Activated CD8-positive, alpha-beta memory T cell treated with anti-CD3 and anti-CD28 coated beads, Interleukin-2, amount 10 ng/mL, durations not matched to agents 7 days and 5 days (primary cell): ENCODE results near the gene KAT7. TPM values are rescaled to one million over a fixed set of nuclear protein-coding genes. Genes with fewer than 3 reads are reported as not detected.

Experiments
- ATAC-seq: fragments of 150-1000 bp; cut with Tn5 transposase; one replicate; pipeline ENCODE4 v1.10.0; 2021; ENCODE audit warnings: moderate library complexity
- CTCF ChIA-PET: fragments of 350-600 bp; sonication (Branson Sonifier 250); formaldehyde crosslinking; loops from one replicate; lab custom pipeline; 2021; ENCODE audit warnings: antibody characterized with exemption; lab: Charles Lee
- DNase-seq: peaks from one replicate; pipeline ENCODE4 v3.0.0-alpha.2; 2020
- H3K27ac Mint-ChIP-seq: one replicate; pipeline ENCODE4 v1.8.0; 2021; ENCODE audit warnings: mild to moderate bottlenecking, mixed read lengths
- H3K27me3 Mint-ChIP-seq: one replicate; pipeline ENCODE4 v1.8.0; 2021; ENCODE audit warnings: mixed read lengths
- H3K36me3 Mint-ChIP-seq: one replicate; pipeline ENCODE4 v1.8.0; 2021; ENCODE audit warnings: mild to moderate bottlenecking, mixed read lengths
- H3K4me1 Mint-ChIP-seq: one replicate; pipeline ENCODE4 v1.8.0; 2021; ENCODE audit warnings: mixed read lengths
- H3K4me3 Mint-ChIP-seq: one replicate; pipeline ENCODE4 v1.8.0; 2021; ENCODE audit warnings: mild to moderate bottlenecking, moderate library complexity, mixed read lengths
- H3K9me3 Mint-ChIP-seq: one replicate; pipeline ENCODE4 v1.8.0; 2022; ENCODE audit warnings: low read depth, mixed read lengths
- total RNA-seq, 2 experiments: library from RNA; stranded (reverse); gene quantifications; one replicate each; pipeline ENCODE4 v1.2.3, GENCODE V29; 2021

The KAT7 gene
- total RNA-seq, 2 experiments from 2014 or later: 76.9 to 80.6 TPM

DNA sequence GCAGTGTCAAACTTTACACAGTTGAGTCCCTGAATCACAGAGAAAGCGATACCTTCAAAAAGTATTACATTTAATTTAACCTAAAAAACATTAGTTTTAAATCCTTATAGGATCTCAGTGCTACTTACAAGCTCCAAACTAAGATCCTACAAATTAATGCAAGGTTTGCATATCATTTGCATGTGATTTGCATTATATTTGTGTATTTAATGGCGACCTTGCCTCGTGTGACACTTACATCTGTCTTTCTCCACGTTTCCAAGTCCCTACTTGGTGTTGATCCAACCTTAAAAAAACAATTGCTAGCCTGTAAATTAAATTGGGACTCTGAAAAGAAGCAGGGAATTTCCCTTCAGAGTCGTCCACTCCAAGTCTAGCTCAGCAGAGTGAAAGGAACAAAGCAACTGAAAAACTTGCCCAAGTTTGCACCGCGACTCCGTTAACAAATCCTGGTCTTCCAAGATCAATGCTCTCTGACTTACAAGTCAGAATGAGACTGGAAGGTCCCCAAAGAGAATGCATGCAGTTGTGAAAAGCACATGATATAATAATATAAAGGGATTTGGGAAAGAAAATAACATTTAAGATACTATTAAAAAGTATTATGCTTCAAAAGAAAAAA is 23.8 kb upstream of the KAT7 start:
- ATAC-seq (no peak), DNase-seq (no peak)
- H3K9me3 Mint-ChIP-seq: no peaks in the 10 kb centered on the region
- peak overlapping the region; percentile 94 for H3K4me3 Mint-ChIP-seq
- H3K27me3 Mint-ChIP-seq: peaks cover 26% of the 10 kb centered on the region
- peaks cover 40% of the 10 kb centered on the region for H3K4me1 Mint-ChIP-seq
- CTCF ChIA-PET: interaction anchor here (0.7 to 4.7 kb wide), 13 partner anchors 9 to 209 kb away, joined by 3 to 42 read pairs (median 7); partner anchors contain the start of gene SLC35B1
- peaks cover 5% of the 10 kb centered on the region for H3K36me3 Mint-ChIP-seq
- peak overlapping the region; percentile 71 for H3K27ac Mint-ChIP-seq

DNA sequence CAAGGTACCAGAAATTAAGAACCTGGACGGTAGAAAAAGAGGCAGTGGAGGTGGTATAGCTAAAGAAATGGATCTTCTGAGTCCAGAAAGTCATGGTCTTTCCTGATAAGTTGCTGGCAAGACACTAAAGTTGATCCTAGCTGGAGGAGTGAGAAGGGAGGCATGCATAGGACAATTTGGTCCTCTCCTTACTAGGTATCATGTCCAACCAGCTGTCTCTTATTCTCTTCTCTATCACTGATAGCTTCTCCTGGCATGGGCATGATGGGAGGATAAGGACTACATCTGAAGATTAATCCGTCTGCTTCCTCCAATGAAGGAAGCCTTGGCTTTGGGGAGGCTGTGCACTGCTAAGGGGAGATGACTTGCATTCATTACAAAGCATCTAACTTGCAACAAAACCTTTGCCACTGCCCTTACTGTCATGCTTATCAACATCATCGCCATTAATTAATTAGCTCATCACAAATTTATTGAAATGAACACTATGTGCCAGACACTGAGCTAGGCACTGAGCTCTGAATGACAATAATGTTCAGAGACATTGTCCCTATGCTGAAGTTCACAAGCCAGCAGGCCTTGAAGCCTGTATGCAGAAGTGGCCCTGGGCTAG is 21.5 kb upstream of the KAT7 start:
- CTCF ChIA-PET: no interaction called here
- ATAC-seq: no peak
- Mint-ChIP-seq H3K4me3 (no peak overlapping the region), H3K27me3 (peaks cover 26% of the 10 kb centered on the region), H3K27ac (no peak overlapping the region), H3K36me3 (peaks cover 1% of the 10 kb centered on the region), H3K9me3 (no peaks in the 10 kb centered on the region), H3K4me1 (peaks cover 18% of the 10 kb centered on the region)
- no peak for DNase-seq

DNA sequence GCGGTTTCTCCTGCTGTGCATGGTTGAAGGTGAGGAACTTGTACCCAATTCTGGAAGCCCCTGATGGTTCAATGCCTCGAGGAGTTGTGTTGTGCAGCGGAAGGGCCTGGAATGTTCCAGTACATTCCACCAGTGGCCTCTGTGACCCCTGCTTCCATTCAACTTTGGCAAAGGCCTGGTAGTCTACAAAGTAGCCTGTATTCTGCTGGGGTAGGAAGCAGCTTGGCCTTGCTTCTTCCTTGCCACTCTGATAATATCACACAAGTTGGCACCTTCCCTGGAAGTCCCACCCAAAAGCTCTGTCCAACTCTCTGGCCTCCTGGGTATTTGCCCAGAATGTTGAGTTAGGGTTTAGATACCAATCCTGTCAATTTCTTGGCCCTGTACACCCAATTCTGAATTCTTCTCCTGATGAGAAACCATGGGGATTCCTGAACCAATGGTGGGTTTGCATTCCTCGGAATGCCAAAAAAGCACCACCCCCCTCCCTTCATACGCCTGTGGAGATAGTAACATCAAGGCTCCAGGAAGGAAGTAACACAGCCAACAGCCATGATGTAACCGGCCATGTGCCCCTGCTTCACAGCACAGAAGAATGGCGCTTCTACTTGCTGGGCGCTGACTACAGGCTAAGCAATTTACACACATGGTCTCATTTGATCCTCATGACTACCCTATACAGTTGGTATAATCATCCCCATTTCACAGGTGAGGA is 12.8 kb upstream of the KAT7 start:
- no peaks in the 10 kb centered on the region for H3K27me3 Mint-ChIP-seq
- CTCF ChIA-PET: interaction anchor here (0.6 to 1.5 kb wide), 4 partner anchors 14 to 221 kb away, joined by 3 to 6 read pairs (median 3); no protein-coding TSS in a partner anchor
- DNase-seq: no peak
- H3K36me3 Mint-ChIP-seq: no peaks in the 10 kb centered on the region
- H3K9me3 Mint-ChIP-seq: no peaks in the 10 kb centered on the region
- ATAC-seq: no peak
- H3K4me3 Mint-ChIP-seq: no peak overlapping the region
- H3K4me1 Mint-ChIP-seq: peaks cover 15% of the 10 kb centered on the region
- H3K27ac Mint-ChIP-seq: no peak overlapping the region

DNA sequence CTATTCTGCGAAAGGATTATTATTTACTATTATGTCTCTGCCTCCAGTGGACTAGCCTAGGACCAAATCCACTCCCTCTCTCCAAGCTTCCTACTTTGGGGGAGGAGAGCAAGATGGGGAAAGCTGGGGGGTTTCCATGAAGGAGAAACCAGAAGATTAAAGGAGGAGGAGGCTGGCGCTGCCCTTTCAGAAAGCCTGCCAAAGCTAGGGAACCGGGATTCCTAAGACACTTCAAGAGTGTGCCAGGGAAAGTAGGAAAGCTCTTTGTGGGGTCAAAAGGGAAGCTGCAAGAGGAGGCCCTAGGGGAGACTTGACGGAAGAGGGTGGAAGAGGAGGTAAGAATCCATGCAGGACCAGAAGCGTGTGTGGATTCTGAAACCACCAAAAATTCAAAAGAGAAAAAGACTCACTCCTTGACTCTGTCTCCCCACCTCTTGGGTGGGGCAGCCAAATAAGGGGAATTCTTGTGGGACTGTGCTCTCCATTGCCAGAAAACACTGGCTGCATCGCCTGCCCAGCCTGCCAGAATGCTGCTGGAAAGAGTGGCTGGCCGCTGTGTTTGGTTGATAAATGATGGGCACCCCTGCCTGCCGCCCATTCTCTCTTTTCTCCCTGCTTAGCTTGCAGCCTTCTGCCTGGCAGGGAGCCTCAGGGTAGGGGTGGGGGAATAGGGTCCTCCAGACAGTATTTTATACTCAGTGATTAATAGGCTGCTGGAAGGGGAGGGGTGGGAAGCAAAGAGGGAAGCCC is 11.8 kb upstream of the KAT7 start:
- H3K27me3 Mint-ChIP-seq: no peaks in the 10 kb centered on the region
- no peak for DNase-seq
- no peaks in the 10 kb centered on the region for H3K36me3 Mint-ChIP-seq
- no peak for ATAC-seq
- peaks cover 23% of the 10 kb centered on the region for H3K4me1 Mint-ChIP-seq
- CTCF ChIA-PET: interaction anchor here (0.6 to 1.5 kb wide), 8 partner anchors 11 to 220 kb away, joined by 3 to 6 read pairs (median 3); no protein-coding TSS in a partner anchor
- H3K9me3 Mint-ChIP-seq: no peaks in the 10 kb centered on the region
- H3K27ac Mint-ChIP-seq: no peak overlapping the region
- no peak overlapping the region for H3K4me3 Mint-ChIP-seq

DNA sequence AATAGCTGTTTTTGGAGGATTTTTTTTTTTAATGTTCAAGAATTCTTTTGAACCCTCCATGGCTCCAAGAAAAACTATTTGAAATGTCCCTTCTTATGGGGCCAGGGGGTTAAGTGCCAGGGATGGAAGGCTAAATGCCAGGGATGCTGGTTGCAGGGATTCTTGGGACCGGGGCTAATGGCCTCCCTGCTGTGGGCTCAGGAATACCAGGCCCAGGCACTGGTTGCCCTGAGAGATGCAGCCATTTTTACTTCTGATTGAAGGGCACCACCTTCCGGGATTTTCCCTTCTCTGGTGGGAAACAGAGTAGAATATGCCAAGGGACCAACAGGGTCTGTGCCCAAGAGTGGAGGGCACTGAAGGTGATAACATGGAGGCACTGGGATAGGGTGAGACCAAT is 10.9 kb upstream of the KAT7 start:
- H3K27ac Mint-ChIP-seq: no peak overlapping the region
- CTCF ChIA-PET: interaction anchor here (0.7 to 1.3 kb wide), 4 partner anchors 10 to 74 kb away, joined by 3 to 5 read pairs (median 4); no protein-coding TSS in a partner anchor
- H3K36me3 Mint-ChIP-seq: no peaks in the 10 kb centered on the region
- no peak overlapping the region for H3K4me3 Mint-ChIP-seq
- no peaks in the 10 kb centered on the region for H3K9me3 Mint-ChIP-seq
- peaks cover 23% of the 10 kb centered on the region for H3K4me1 Mint-ChIP-seq
- no peak for DNase-seq
- H3K27me3 Mint-ChIP-seq: no peaks in the 10 kb centered on the region
- ATAC-seq: no peak

DNA sequence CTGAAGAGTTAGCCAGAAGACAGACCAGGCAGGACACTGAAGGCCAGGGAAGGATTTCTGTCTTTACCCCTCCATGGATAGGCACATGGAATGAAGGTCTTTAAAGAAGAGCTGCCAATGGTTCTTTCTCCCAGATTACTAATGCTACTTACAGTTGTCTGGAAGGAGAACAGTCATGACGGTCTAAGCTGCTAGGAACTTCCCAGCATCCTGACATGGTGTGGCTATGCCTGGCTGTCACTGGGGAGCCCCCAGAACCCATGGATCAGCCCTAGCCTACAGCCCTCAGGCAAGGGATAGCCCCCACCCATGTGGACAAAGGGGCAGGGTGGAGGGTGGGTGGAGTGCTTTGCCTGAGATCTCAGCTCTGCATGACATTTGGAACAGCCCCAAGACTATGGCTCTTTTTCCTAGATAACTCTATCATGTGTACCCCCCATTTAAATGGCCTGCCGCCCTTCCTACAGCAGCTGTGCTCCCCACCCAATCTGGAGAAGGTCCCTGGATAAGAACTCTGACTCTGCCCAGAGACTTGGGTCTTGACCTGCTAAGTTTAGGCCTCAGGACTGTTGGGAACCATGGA is 9.2 kb upstream of the KAT7 start:
- ATAC-seq (no peak), DNase-seq (no peak)
- no peaks in the 10 kb centered on the region for H3K36me3 Mint-ChIP-seq
- no peaks in the 10 kb centered on the region for H3K27me3 Mint-ChIP-seq
- no peak overlapping the region for H3K4me3 Mint-ChIP-seq
- no peaks in the 10 kb centered on the region for H3K9me3 Mint-ChIP-seq
- CTCF ChIA-PET: interaction anchor here (1.0 to 1.5 kb wide), 5 partner anchors 9 to 75 kb away, joined by 3 to 11 read pairs (median 4); partner anchors contain the start of gene KAT7
- peaks cover 23% of the 10 kb centered on the region for H3K4me1 Mint-ChIP-seq
- no peak overlapping the region for H3K27ac Mint-ChIP-seq

DNA sequence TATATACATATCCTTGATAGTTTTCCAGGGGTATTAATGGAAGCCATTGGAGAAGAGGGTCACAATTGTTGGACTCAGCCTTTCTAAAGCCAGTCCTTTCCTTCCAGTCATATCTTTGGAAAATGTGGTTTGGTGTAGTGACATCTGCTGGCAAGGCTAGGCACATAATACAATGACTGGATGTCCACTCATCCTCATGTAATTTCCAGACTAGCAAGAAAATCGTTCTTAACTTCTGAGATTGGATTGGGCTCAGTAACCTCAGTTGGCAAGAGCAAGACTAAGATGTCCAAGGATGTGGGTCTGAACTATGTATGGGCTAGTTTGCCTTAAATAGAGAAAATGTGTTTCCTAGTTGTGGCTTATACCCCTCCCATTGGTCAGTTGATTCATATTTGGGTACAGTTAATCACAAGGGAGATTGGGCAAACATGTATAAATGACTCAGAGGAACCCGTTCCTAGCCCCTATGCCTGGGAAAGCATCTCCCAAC is 8.7 kb upstream of the KAT7 start:
- ATAC-seq: peak; percentile 63
- peaks cover 23% of the 10 kb centered on the region for H3K4me1 Mint-ChIP-seq
- CTCF ChIA-PET: interaction anchor here (1.0 to 1.5 kb wide), 5 partner anchors 8 to 76 kb away, joined by 3 to 11 read pairs (median 4); partner anchors contain the start of gene KAT7
- no peaks in the 10 kb centered on the region for H3K9me3 Mint-ChIP-seq
- H3K27ac Mint-ChIP-seq: no peak overlapping the region
- no peak overlapping the region for H3K4me3 Mint-ChIP-seq
- no peaks in the 10 kb centered on the region for H3K36me3 Mint-ChIP-seq
- peak; percentile 55 for DNase-seq
- H3K27me3 Mint-ChIP-seq: no peaks in the 10 kb centered on the region

DNA sequence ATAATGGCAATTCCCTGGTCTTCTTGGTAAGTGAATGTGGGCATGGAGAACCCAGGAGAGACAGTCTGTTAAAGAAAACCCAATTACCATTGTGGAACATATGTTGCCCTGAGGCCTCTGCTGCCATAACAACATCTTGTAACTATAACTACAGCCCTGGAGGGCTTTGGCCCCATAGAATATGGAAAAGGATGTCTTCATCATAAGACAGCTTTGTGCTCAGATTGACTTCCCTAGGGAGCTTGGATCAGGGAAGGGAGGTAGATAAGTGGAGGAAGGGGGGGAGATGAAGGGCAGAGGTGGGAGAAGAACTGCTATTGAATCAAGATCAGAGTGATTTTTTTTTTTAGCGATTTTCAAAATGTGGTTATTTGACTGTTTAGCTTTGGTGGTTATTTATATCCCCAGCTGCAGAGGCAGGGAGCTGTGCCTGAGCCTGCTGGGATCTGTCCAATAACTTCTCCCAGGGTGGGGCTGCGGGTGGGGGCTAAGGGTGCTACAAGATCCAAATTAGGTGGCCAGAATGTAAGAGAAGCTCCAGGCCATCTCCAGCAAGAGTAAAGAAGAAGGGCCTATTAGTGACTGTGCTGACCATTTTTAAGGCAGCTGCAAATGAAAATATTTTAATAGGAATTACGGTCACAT is 5.3 kb upstream of the KAT7 start:
- ATAC-seq: no peak
- CTCF ChIA-PET: interaction anchor here (0.9 to 3.2 kb wide), 4 partner anchors 17 to 273 kb away, joined by 3 to 10 read pairs (median 3); partner anchors contain the start of gene SLC35B1
- no peaks in the 10 kb centered on the region for H3K27me3 Mint-ChIP-seq
- H3K36me3 Mint-ChIP-seq: no peaks in the 10 kb centered on the region
- no peak for DNase-seq
- H3K4me1 Mint-ChIP-seq: peaks cover 34% of the 10 kb centered on the region
- no peak overlapping the region for H3K27ac Mint-ChIP-seq
- no peaks in the 10 kb centered on the region for H3K9me3 Mint-ChIP-seq
- H3K4me3 Mint-ChIP-seq: no peak overlapping the region

DNA sequence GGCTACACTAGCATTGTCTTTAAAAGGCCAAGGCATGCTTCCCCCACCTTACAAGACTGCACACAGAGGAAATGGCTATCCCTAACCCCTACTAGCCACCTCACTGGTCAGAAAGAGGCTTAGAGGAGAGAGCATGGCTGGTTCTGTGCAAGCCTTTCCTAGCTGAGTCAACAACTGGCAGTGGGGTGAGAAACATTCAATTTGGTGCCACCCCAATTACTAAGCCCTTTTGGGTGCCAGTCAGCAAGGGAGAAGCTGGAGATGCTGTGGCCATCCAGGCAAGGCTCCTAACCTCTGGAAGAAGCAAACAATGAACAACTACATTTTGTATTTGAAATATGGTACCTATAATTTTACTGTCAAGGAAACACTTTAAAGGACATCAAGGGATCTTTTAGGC is 4.7 kb upstream of the KAT7 start:
- no peaks in the 10 kb centered on the region for H3K27me3 Mint-ChIP-seq

DNA sequence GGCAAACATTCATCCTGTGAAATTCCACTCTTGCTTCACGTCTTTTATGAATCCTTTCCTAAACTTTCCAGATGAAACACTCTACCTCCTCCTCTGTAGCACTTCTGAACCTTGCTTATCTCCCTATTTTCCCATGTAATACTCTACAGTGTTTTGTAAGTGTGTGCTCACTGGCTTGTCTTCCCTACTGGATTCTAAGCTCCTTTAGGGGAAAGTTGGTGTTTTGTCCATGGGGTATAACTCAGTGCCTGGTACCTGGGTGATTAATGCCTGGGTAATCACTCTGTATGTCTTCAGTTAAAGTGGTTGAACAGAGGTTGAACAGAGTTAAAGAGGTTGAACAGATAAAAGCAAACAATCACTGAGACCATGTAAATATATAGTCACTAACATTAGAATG is 3.8 kb upstream of the KAT7 start:
- Mint-ChIP-seq H3K36me3 (peaks cover 4% of the 10 kb centered on the region), H3K9me3 (no peaks in the 10 kb centered on the region), H3K27ac (no peak overlapping the region), H3K4me3 (no peak overlapping the region), H3K4me1 (peaks cover 37% of the 10 kb centered on the region), H3K27me3 (no peaks in the 10 kb centered on the region)
- no peak for DNase-seq
- CTCF ChIA-PET: interaction anchor here (1.3 to 5.3 kb wide), 2 partner anchors 76 to 272 kb away, joined by 3 to 31 read pairs; partner anchors contain the start of gene SLC35B1
- no peak for ATAC-seq

More for the DNA sequence above, 4.7 kb upstream of the KAT7 start:
- CTCF ChIA-PET: interaction anchor here (0.9 to 3.2 kb wide), 3 partner anchors 76 to 273 kb away, joined by 3 to 10 read pairs (median 3); partner anchors contain the start of gene SLC35B1
- Mint-ChIP-seq H3K9me3 (no peaks in the 10 kb centered on the region), H3K27ac (no peak overlapping the region), H3K4me3 (no peak overlapping the region), H3K4me1 (peaks cover 37% of the 10 kb centered on the region), H3K36me3 (no peaks in the 10 kb centered on the region)
- DNase-seq (no peak), ATAC-seq (no peak)

DNA sequence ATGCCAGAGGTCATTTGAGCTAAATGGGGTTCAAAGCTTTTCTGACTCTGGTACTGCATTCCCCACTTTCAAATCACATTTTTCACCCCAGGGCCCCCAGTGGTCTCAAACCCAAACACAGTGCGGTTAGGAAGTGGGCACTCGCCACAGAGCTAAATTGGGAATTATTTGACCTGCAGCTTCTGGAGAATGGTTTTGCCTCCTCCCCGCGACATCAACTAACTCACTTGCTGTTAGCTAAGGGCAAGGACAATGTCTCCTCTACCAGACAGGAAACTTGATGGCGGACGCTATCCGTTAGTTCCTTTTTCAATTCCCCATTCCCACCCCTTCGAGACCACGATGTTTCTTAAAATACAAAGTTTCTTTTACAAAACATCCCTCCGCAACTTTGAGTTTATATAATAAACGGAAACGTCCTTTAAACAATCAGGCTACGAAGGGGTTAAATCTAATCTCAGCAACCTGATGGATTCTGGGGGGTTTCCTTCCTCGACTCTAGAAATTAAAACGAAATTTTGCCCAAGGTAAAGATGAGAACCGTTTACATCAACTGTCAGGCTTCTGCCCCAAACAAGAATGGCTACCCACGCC is 500 bp upstream of the KAT7 start:
- CTCF ChIA-PET: interaction anchor here (0.7 to 5.3 kb wide), 17 partner anchors 9 to 230 kb away, joined by 3 to 31 read pairs (median 4); partner anchors contain the start of genes FAM117A and SLC35B1
- peaks cover 27% of the 10 kb centered on the region for H3K36me3 Mint-ChIP-seq
- no peaks in the 10 kb centered on the region for H3K27me3 Mint-ChIP-seq
- H3K27ac Mint-ChIP-seq: peak overlapping the region; percentile 97
- no peaks in the 10 kb centered on the region for H3K9me3 Mint-ChIP-seq
- H3K4me1 Mint-ChIP-seq: peaks cover 49% of the 10 kb centered on the region
- ATAC-seq (no peak), DNase-seq (peak; percentile 56)
- peak overlapping the region; percentile 91 for H3K4me3 Mint-ChIP-seq
